ENCODE measurements around the gene NLRP9.

The NLRP9 gene

DNA sequence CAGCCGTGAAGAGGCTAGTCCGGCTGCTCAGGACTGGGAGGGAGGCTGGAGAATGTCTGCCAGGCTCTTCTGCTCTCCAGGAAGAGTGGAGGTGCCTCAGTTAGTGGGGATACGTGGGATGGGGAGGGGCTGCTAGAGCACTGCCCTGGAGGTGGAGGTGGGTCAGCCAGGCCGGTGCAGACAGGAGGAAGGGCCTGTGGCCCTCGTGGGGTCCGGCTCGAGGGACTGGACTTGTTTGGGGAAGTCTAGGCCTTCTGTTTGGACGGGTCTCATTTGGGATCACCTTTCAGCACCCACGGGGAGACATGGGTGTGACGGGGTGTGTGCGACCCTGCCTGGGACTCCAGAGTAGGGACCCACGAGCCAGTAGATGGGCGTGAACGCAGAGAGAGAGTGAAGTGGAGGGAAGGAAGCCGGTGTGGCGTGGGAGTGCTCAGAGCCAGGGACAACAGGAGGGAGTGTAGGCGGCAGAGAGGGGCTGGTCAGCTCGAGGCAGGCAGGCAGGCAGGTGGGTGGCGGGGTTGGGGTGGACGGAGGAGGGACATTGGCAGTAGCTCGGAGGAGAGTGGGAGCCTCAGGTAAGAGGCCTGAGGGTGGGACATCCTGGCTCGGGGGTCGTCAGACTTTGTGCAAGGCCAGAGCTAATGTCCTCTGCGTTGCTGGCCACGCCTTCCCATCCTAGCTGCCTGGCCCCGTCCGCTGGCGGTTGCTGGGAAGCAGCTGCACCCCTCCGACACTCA, 51.7 kb downstream of the NLRP9 start:
- H4K91ac ChIP-seq (ENCODE audit: low read depth, low read length, poor library complexity), result no peak overlapping the region
- no peak overlapping the region for H2AK5ac ChIP-seq (ENCODE audit: low read depth, low read length)
- H3K36me3 ChIP-seq (replicated peaks in 1 of 2; ENCODE audit: control insufficient read depth in 2 of 2, insufficient read depth in 2 of 2, low read length in 2 of 2), result peaks cover 39 to 92% of the 10 kb centered on the region in 2 donors
- no peak overlapping the region for H3K4ac ChIP-seq (ENCODE audit: low read length)
- H3K23ac ChIP-seq (ENCODE audit: low read depth, low read length, poor library complexity), result no peak overlapping the region
- H2BK5ac ChIP-seq (ENCODE audit: low read length), result no peak overlapping the region
- no peak overlapping the region for H3K14ac ChIP-seq (ENCODE audit: low read length)
- H2BK12ac ChIP-seq (ENCODE audit: low read length), result no peak overlapping the region
- no peak overlapping the region for H3K9ac ChIP-seq (ENCODE audit: low read depth, low read length, poor library complexity)
- no peak overlapping the region for H4K8ac ChIP-seq (ENCODE audit: low read depth, low read length)
- no peak overlapping the region for H2BK120ac ChIP-seq (ENCODE audit: low read depth, low read length)
- peaks cover 0 to 2% of the 10 kb centered on the region in 2 donors for H3K9me3 ChIP-seq (replicated peaks in 1 of 2; ENCODE audit: control insufficient read depth in 2 of 2, insufficient read depth in 1 of 2, low read depth in 1 of 2, low read length in 2 of 2)
- H2AFZ ChIP-seq (ENCODE audit: low read length), result no peak overlapping the region
- peaks cover 41% of the 10 kb centered on the region for H3K79me1 ChIP-seq (ENCODE audit: low read depth, low read length)
- no peak overlapping the region for H3K4me3 ChIP-seq (ENCODE audit: low read length in 2 of 2)
- H3K27me3 ChIP-seq (ENCODE audit: control insufficient read depth in 3 of 3, insufficient read depth in 3 of 3, low read depth in 1 of 3, low read length in 3 of 3), result no peaks in the 10 kb centered on the region
- no peak overlapping the region for H3K4me2 ChIP-seq (ENCODE audit: insufficient read depth, low read length, poor library complexity, severe bottlenecking)
- no peak for DNase-seq (ENCODE audit: low spot score)
- H3K27ac ChIP-seq (replicated peaks; ENCODE audit: low read length), result no peak overlapping the region
- no peak overlapping the region for H2BK15ac ChIP-seq (ENCODE audit: low read length)
- WGBS, 2 donors (ENCODE audit: extremely low coverage in 2 of 2, insufficient read length in 2 of 2, insufficient replicate concordance in 1 of 2), result no CpG with 5 or more reads among the region's 29 CpGs
- H3K18ac ChIP-seq (ENCODE audit: low read length), result peak overlapping the region; percentile 13
- no peaks in the 10 kb centered on the region for H3K4me1 ChIP-seq (ENCODE audit: control insufficient read depth in 2 of 2, insufficient read depth in 1 of 2, low read depth in 1 of 2, low read length in 2 of 2)

DNA sequence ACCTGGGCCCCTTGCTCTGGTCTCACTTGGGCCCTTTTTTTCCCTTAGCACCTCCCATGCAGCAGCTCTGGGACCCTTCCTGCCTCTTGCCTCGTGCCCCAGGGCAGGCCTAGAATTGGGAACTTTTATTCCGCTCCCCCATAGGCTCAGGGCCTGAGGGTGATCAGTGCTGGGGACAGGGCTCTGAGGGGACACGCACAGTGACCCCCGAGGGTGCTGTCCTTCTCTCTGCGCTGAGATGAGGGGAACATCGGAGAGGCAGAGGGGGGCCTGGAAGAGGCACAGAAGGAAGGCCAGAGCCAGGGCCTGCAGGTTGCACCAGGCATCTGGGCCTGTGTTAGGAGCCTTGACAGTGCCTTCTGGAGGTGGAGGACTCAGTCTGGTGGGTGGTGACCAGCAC, 52.4 kb downstream of the NLRP9 start:
- Histone ChIP-seq H3K4ac (ENCODE audit: low read length) (no peak overlapping the region), H3K4me3 (ENCODE audit: low read length in 2 of 2) (no peak overlapping the region), H3K9ac (ENCODE audit: low read depth, low read length, poor library complexity) (no peak overlapping the region), H2AK5ac (ENCODE audit: low read depth, low read length) (no peak overlapping the region), H3K79me1 (ENCODE audit: low read depth, low read length) (peaks cover 39% of the 10 kb centered on the region), H3K4me2 (ENCODE audit: insufficient read depth, low read length, poor library complexity, severe bottlenecking) (no peak overlapping the region), H2BK15ac (ENCODE audit: low read length) (no peak overlapping the region), H3K18ac (ENCODE audit: low read length) (no peak overlapping the region), H3K27ac (replicated peaks; ENCODE audit: low read length) (no peak overlapping the region), H4K8ac (ENCODE audit: low read depth, low read length) (no peak overlapping the region), H3K23ac (ENCODE audit: low read depth, low read length, poor library complexity) (no peak overlapping the region), H3K14ac (ENCODE audit: low read length) (no peak overlapping the region), H3K9me3 (replicated peaks in 1 of 2; ENCODE audit: control insufficient read depth in 2 of 2, insufficient read depth in 1 of 2, low read depth in 1 of 2, low read length in 2 of 2) (peaks cover 0 to 2% of the 10 kb centered on the region in 2 donors), H4K91ac (ENCODE audit: low read depth, low read length, poor library complexity) (no peak overlapping the region), H3K36me3 (replicated peaks in 1 of 2; ENCODE audit: control insufficient read depth in 2 of 2, insufficient read depth in 2 of 2, low read length in 2 of 2) (peaks cover 38 to 92% of the 10 kb centered on the region in 2 donors), H2BK12ac (ENCODE audit: low read length) (no peak overlapping the region), H3K4me1 (ENCODE audit: control insufficient read depth in 2 of 2, insufficient read depth in 1 of 2, low read depth in 1 of 2, low read length in 2 of 2) (no peaks in the 10 kb centered on the region), H2BK120ac (ENCODE audit: low read depth, low read length) (no peak overlapping the region), H3K27me3 (ENCODE audit: control insufficient read depth in 3 of 3, insufficient read depth in 3 of 3, low read depth in 1 of 3, low read length in 3 of 3) (no peaks in the 10 kb centered on the region), H2BK5ac (ENCODE audit: low read length) (no peak overlapping the region), H2AFZ (ENCODE audit: low read length) (no peak overlapping the region)
- DNase-seq (ENCODE audit: low spot score), result no peak
- no CpG with 5 or more reads among the region's 6 CpGs for WGBS, 2 donors (ENCODE audit: extremely low coverage in 2 of 2, insufficient read length in 2 of 2, insufficient replicate concordance in 1 of 2)

GRCh38 chr19:55684946-55685681, 53.1 kb downstream of the NLRP9 start:
- no peak overlapping the region for H2BK15ac ChIP-seq (ENCODE audit: low read length)
- H3K4me2 ChIP-seq (ENCODE audit: insufficient read depth, low read length, poor library complexity, severe bottlenecking), result no peak overlapping the region
- no peak overlapping the region for H2BK12ac ChIP-seq (ENCODE audit: low read length)
- peaks cover 37% of the 10 kb centered on the region for H3K79me1 ChIP-seq (ENCODE audit: low read depth, low read length)
- H3K14ac ChIP-seq (ENCODE audit: low read length), result no peak overlapping the region
- no peak overlapping the region for H3K4ac ChIP-seq (ENCODE audit: low read length)
- H3K23ac ChIP-seq (ENCODE audit: low read depth, low read length, poor library complexity), result peak overlapping the region; percentile 73
- H3K9ac ChIP-seq (ENCODE audit: low read depth, low read length, poor library complexity), result peak overlapping the region; percentile 81
- no peaks in the 10 kb centered on the region for H3K4me1 ChIP-seq (ENCODE audit: control insufficient read depth in 2 of 2, insufficient read depth in 1 of 2, low read depth in 1 of 2, low read length in 2 of 2)
- peaks cover 37 to 92% of the 10 kb centered on the region in 2 donors for H3K36me3 ChIP-seq (replicated peaks in 1 of 2; ENCODE audit: control insufficient read depth in 2 of 2, insufficient read depth in 2 of 2, low read length in 2 of 2)
- no peak overlapping the region for H3K18ac ChIP-seq (ENCODE audit: low read length)
- peaks cover 0 to 2% of the 10 kb centered on the region in 2 donors for H3K9me3 ChIP-seq (replicated peaks in 1 of 2; ENCODE audit: control insufficient read depth in 2 of 2, insufficient read depth in 1 of 2, low read depth in 1 of 2, low read length in 2 of 2)
- no peak overlapping the region for H4K91ac ChIP-seq (ENCODE audit: low read depth, low read length, poor library complexity)
- no peak for DNase-seq (ENCODE audit: low spot score)
- no peak overlapping the region for H2AFZ ChIP-seq (ENCODE audit: low read length)
- no peaks in the 10 kb centered on the region for H3K27me3 ChIP-seq (ENCODE audit: control insufficient read depth in 3 of 3, insufficient read depth in 3 of 3, low read depth in 1 of 3, low read length in 3 of 3)
- H2AK5ac ChIP-seq (ENCODE audit: low read depth, low read length), result no peak overlapping the region
- H2BK5ac ChIP-seq (ENCODE audit: low read length), result no peak overlapping the region
- no CpG with 5 or more reads among the region's 60 CpGs for WGBS, 2 donors (ENCODE audit: extremely low coverage in 2 of 2, insufficient read length in 2 of 2, insufficient replicate concordance in 1 of 2)
- H2BK120ac ChIP-seq (ENCODE audit: low read depth, low read length), result no peak overlapping the region
- H3K4me3 ChIP-seq (ENCODE audit: low read length in 2 of 2), result no peak overlapping the region
- no peak overlapping the region for H3K27ac ChIP-seq (replicated peaks; ENCODE audit: low read length)
- peak overlapping the region; percentile 17 for H4K8ac ChIP-seq (ENCODE audit: low read depth, low read length)
